ENCODE results near the gene NOPCHAP1.

- TF ChIP-seq POLR2A (IDR thresholded peaks at IDR 0.05) (no peak), CTCF (IDR thresholded peaks at IDR 0.05) (no peak)
Measured at GRCh38 chr12:105032703-105033357, 46.7 kb downstream of the NOPCHAP1 start.

All from prostate gland (tissue), 2 donors.